Fibroblast of peridontal ligament (primary cell): ENCODE measurements around the gene SAP30L.

ENCODE experiments used
- DNase-seq: peaks from one replicate; pipeline ENCODE4 v3.0.0-alpha.2; 2010; ENCODE audit errors: extremely low read depth

The SAP30L gene, protein sequence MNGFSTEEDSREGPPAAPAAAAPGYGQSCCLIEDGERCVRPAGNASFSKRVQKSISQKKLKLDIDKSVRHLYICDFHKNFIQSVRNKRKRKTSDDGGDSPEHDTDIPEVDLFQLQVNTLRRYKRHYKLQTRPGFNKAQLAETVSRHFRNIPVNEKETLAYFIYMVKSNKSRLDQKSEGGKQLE

DNA sequence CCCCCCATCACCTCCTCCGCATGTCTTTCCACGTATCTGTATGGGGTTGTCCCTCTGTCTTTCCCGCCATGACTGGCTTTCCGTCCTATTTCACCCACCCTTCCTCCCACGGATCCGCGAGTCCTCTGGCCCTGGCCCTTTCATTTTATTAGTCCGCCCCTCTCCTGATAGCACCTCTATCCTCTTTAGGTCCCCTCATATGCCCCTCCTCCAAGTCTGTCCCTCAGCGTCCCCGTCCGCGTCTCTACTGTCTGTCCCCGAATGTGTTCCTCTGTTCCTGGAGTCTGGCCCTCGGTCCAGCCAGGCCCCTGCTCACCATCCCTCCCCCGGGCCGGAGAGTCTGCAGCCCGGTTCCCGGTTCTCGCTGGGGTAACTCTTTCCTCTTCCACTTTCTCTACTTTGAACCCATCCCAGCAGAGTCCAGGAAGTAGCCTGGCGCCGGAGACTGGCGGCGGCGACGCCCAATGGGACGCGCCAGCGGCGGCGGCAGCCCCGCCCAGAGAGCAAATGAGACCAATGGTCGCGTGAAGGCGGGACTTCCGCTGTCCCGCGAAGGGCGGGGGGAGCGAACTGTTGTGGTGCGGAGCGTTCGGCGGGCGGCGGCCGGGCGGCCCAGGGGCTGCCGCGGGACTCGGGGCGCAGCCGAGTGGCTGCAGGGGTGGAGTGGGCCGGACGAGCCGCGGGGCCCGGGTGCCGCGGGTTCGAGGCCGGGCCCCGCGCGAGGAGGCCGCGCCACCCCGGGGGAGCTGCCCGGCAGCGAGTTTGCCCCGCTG lies at the start of gene SAP30L:
SAP30L (plus strand) TSS at position 576 of the 773 bp plus-strand sequence. CDS start 608 bp downstream, outside the sequence.
- DNase-seq, result peak; percentile 90

DNA sequence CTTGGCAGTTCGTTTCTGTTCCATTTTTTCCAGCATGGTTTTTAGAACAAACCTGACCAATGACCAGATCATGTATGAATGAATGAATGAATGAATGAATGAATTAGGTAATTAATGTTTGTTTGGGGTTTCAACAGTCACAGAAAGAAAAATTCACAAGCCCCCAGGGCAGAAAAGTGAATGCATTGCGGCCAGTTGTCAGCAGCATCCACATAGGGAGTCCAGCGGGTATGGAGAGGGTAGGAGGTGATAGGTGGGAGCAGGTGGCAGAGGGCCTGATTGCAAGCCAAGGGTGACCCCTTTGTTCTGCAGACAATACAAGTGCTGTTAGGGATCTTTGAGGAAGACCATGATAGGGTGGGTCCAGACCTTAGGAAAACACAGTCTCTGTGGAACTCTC lies 49.7 kb upstream of the SAP30L start:
- DNase-seq, result no peak

DNA sequence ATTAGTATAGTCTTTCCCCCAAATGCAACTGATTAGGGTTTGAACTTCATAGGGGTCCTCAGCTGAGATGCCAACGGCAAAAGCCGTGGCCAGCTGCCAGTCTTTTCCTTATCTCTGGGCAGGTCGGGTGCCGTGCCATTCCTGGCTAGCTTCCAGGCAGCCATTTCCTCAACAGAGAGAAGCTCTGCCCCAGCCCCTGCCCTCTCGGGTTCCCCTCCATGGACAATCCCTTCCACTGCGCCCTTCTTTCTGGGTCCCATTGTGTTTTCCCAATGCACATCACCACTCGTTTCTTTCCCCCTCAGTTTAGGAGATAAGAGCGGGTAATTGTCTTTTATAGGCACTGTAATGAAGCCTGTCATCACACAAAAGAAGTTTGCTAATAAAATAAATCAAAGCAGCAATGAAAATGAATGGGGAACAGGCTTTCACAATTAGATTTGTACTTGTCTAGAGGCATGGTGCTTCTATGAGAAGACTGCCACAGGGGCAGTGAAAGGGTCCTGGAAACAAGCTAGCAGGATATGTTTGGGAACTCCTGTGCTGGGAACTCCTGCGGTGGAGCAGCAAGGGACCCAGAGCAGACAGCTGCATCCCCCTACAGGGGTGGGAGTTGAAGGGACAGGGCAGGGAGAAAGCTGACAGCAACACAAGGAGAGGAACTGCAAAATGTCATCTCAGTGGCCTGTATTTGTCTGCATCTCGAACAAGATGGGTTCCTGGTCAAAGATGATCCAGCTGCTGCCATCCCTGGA lies 48.0 kb upstream of the SAP30L start:
- no peak for DNase-seq

DNA sequence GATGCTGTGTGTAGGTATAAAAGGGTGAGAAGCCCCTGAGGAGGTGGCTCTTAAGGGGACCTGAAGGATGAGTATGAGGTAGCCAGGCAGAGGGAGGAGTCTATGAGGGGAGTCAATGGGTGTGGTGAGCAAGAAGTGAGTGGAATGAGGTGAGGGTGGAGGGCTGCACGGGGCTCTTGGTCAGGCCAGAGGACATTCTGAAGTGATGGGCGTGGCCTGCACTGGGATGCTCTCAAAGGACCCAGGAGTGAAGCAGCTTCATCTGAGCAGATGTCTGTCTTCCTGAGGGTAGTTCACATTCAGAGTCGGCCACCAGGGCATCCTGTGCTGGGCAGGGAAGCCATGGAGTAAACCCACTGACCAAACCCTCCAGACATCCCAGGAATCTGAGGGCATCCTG lies 45.1 kb upstream of the SAP30L start:
- no peak for DNase-seq

DNA sequence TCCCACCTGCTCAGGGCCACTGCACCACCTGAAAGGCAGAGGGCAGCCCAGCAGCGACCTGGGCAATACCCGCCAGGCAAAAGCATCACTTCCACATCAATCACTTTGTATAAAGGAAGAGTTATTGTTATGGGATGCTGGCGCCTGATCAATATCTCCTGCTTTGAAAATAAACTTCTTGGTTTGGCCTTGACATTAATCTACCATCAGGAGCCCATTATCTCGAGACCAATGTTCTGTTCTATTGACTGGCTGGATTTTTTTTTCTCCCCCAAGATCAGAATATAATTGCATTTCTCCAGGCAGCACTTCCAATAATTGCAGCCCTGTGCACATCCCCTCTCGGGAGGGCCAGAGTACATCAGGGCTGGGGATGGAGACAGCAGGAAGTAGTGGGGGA lies 44.4 kb upstream of the SAP30L start:
- no peak for DNase-seq

DNA sequence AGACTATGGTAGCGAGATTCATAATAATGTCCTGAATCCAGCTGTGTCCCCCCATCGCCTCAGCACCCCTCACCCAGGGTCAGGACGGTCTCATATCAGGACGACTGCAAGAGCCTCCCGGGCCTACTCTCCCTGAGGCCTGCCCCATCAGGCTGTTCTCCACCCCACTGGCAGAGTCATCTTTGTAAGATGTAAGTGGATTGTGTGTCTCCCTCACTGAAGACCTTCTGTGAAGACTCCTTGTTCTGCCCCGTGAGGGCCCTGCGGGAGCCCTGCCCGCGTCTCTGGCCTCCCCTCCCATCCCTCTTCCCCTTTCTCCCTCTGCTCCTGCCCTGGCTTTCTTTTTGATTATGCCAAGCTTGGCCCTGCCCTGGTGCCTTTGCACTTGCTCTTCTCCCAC lies 43.9 kb upstream of the SAP30L start:
- no peak for DNase-seq

DNA sequence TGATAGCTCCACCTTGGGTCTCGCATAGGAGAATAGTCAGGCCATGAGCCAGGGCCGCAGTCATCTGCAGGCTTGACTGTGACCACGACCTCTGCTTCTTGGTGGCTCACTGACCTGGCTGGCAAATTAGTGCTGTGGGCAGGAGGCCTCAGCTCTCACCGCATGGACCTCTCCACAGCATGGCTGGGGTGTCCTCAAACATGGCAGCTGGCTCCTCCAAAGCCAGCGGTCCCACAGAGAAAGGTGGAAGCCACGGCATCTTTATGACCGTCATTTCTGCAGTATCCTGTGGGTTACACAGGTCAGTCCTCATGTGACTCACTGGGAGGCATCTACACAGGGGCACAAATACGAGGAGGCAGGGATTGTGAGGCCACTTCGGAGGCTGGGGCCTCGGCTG lies 43.2 kb upstream of the SAP30L start:
- no peak for DNase-seq

DNA sequence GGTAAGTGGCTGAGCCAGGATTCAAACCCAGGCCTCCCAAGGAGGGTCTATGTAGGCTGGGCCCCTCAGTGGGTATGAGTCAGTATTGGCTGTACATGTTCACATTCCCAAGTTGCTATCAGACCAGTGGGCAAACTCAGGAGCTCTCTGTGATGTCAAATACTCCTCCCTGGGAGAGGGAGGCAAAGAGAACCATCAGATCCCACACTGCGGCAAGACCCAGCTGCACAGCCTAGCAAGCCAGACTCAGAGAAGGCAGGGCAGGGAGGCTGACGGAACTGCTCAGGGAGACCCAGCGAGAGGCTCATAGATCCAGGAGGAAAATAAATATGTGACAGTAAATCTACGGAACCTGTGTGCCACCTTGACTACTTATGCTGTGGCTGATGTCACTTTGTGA lies 42.6 kb upstream of the SAP30L start:
- DNase-seq, result no peak

DNA sequence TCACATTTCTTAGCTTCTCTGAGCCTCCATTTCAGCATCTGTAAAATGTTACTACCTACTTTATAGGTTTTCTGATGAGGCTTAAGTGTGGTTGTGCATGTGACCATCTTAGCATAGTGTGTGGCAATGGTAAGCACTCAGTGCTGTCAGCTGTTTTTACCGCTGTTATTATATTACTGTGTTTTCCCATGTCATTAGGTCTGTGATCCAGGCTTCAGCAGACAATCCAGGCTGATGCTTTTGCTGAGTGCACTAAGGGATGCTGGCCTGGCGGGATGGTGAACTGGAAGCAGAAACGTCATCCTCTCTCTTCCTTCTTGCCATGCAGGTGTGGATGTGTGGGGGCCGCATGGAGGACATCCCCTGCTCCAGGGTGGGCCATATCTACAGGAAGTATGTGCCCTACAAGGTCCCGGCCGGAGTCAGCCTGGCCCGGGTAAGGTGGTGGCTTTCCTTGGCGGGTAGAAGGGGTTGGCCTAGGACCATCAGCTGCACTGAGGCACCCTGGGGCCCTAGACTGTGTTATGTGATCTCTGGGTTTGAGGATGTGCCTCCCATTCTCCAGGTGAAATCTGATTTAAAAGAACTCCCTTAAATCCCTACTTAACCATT lies 41.9 kb upstream of the SAP30L start:
- no peak for DNase-seq

DNA sequence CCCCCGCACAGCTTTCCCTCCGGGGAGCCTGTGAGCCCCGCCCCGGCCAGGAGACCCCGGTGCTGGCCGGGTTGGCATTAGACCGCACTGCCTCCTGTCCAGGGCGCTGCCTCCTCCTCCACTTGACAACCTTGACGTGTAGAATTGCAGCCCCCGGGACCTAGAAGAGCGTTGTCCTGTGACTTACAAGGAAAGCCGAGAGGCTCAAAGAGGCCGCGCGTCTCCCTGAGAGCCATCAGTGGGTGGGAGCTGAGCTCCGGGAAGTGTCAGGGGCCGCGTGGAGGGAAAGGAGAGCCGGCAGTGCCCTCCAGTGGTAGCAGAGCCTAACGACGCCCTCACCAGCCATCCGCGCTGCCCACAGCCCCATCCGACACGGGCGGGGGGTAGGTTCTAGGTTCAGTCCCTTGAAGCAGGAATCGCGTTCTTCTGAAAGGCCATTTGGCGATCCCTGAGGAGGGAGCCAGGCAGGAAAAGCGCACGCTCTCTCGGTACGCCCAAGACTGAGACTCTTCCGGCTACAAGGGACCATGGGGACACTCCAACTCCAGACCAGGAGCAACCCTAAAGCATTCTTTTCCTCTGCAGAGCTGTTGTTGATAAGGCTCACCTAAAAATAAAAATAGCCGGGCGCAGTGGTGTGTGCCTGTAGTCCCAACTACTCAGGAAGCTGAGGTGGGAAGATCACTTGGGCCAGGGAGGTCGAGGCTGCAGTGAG lies 40.6 kb upstream of the SAP30L start:
- DNase-seq, result peak; percentile 68

DNA sequence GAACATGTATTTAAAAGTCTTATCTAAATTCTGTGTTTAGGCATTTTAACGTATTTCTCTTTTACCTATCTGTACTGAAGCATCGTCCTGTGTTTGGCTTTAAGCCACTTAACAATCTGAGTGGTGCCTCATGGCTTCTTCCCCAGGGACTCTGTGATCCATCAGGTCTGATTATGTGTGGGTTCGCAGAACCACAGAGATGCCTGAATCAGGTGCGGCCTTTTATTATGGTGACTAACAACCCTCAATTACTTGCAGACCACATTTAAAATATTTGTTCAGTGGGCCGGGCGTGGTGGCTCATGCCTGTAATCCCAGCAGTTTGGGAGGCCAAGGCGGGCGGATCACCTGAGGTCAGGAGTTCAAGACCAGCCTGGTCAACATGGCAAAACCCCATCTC lies 39.6 kb upstream of the SAP30L start:
- peak; percentile 14 for DNase-seq

DNA sequence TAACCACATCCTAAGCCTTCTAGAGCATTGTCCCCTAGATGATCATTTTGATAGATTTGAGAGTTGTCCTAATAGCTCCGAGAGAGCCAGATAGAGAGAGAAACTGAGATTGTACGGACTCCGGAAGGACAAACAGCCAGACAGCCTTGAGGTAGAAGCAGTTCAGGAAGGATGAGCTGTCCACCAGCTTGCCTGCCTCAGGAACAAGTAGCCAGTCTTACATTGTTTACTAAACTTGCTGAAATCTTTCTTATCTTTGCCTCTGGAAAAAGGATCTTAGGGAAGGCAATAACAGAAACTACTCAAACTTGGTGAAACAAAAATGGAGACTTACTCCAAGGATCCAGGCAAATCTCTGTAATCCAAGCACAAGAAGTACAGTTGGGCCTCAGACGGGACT lies 39.0 kb upstream of the SAP30L start:
- no peak for DNase-seq

DNA sequence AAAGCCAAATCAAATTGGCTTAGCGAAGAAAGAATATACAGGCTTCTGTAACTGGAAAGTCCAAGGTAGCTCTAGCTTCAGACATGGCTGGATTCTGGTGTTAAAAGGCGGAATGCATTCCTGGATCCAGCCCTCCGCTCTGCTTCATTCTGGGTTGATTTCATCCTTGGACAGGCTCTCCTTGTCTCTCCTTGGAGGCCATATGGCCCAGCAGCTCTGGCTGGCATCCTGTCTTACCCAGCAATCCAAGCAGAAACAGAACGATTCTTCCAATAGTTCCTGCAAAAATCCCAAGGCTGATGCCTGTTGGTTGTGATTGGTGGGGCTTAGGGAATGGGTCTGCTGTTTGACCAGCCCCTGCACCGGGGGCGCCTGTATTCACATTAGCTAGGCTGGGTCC lies 37.0 kb upstream of the SAP30L start:
- DNase-seq, result no peak

DNA sequence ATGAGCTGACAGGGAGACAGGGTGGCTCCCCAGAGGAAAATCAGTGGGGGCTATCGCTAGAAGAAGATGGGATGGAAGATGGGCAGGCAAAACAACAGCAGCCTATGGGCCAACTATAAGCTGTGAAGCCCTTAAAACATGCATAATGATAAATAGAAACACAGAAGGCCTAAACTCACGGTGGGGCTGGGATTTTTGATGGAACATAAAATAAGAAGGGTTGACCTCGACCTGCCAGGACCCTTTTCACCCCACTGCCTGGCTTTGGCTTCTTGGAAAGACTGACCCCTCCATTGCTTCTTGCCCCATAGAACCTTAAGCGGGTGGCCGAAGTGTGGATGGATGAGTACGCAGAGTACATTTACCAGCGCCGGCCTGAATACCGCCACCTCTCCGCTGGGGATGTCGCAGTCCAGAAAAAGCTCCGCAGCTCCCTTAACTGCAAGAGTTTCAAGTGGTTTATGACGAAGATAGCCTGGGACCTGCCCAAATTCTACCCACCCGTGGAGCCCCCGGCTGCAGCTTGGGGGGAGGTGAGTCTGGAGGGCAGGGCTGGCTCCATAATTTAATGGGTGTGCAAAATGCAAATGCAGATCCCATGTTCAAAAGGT lies 36.5 kb upstream of the SAP30L start:
- DNase-seq, result no peak

DNA sequence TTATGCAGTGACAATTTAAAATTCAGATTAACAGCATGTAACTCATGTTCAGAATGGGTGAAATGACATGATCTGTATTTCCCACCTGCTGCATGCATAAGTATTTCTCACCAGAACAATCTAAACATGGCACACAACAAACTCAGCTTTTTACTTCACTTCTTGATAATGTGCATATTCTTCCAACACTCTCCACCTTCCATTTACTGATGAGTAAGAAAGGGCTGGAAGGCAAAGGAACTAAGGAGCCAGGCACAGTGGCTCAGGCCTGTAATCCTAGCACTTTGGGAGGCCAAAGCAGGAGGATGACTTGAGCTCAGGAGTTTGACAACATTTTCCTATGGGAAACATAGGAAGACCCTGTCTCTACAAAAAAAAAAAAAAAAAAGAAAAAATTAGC lies 35.8 kb upstream of the SAP30L start:
- DNase-seq, result no peak

DNA sequence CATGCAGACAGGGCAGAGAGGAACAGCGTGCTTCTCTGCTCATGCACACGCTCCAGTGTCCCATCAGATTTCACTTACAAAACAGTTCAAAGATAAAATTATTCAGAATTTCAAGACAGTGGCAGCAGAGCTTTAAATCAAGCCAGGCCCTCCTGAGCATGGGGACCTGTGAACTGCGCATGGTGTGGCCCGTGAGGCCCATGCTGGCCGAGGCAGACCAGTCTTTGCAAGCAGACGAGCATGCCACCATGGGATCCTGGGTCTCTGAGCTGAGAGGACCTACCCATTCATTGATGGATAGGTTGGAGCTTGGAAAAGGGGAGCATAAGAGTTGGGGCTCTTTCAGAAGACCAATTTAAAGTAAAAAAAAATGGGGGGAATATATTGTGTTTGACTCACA lies 35.0 kb upstream of the SAP30L start:
- no peak for DNase-seq

DNA sequence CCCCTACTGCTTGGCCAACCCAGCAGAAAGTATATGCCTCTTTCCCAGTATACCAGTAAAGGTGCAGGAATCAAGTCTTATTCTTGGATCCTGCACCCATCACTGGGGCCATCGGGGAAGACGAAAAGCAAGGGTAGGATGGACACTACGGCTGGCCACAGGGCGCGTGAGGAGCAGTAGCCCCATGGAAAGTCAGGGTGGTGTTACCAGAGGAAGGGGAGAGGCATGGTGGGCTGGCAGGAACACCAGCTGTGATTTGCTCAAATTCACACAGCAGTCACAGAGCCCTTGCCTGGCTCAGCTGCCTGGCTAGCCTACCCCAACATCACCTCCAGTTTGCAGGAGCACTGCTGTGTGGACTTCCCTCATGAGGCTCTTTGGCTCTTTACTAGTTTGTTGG lies 34.5 kb upstream of the SAP30L start:
- DNase-seq, result no peak

DNA sequence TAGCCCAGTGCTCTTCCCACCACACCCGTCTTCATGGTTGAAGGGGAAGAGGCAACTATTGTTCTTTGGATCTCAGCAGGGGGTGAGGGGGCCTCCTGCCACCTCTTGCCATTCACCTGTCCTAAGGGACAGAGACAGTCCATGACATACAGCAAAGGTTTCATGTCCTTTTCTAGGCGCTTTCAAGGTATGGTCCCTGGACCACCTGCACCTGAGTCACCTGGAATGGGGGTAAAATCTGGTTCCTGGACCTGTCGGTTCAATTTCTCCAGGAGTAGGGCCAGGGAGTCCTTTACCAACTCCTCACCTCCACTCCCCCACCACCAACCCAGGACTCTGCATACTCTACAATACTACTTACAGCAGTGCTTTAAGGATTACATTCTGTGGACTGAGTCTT lies 33.5 kb upstream of the SAP30L start:
- no peak for DNase-seq

DNA sequence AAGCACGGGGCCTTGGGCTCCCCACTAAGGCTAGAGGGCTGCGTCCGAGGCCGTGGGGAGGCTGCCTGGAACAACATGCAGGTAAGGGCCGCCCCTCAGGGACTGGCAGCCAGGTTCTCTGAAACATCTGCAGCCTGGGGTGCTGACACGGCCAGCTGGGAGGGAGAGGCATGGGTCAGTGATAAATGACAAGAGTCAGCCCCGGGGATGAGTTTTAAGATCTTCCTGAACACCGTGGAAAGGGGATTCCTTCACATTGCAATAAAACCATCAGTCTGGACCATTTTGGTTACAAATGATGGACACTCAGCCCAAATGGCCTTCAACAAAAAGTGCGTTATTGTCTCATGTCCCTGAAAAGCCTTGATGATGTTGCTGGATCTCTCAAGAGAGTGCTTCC lies 32.9 kb upstream of the SAP30L start:
- DNase-seq, result no peak

DNA sequence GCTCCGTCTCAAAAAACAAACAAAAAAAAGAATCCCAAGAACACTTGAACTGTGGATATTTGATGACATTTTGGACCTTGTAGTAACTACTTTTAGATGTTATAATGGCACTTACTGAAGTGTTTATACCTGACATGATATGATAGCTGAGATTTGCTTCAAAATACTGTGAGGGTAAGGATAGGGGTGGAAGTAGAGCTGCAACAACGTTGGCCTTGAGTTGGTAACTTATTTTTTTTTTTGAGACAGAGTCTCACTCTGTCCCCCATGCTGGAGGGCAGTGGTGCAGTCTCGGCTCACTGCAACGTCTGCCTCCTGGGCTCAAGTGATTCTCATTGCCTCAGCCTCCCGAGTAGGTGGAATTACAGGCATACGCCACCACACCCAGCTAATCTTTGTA lies 30.7 kb upstream of the SAP30L start:
- DNase-seq, result no peak

DNA sequence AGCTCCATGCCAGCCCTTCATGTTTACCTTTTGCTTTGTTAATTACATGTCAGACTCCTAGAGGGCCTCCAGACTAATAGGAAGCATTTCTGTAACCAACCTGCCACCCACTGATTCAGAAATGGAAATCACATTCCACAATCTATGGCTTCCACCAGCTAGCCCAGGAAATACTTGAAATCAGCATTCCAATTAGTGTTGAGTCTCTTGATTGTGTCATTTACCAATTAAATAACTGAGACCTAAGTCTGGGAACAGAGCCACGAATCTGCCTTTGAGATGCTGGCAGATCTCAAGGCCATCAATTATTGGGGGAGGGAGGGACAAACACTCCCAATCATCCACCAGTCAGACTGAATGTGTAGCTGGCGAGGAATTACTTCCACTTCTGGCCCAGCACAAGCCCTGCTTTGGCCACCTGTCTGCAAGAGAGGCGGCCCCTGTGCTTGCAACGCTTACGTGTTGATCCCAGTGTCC lies 27.4 kb upstream of the SAP30L start:
- no peak for DNase-seq
